Measurements from ENCODE around the gene DLGAP4. TPM values are rescaled to one million over a fixed set of nuclear protein-coding genes. Genes with fewer than 3 reads are reported as not detected.

The DLGAP4 gene
- total and polyA plus RNA-seq, 2 of the 8 experiments (the other 6 are each of a cell fraction or from before 2014, with no cell fraction given), result 41.2 to 57.2 TPM

DNA sequence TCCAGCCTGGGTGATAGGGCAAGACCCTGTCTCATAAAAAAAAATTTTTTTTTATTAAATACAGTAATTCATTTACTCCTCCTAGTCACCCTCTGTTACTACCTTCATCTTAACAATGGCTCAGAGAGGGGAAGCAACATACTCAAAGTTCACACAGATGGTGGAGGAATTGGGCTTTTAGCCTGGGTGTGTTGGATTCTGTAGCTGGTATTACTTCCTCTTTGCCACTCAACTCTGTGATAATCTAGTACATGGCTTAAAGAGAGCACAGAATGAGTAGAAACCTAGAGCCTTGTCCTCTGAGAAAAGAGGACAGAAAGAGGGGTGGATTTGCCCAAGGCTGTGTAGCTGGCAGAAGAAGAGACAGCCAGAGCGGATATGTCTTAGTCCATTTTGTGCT lies 96.6 kb downstream of the DLGAP4 start:
- FAIRE-seq, result no peak
- ChIA-PET POLR2A (ENCODE audit: partially characterized antibody) (no interaction called here), CTCF (ENCODE audit: partially characterized antibody) (interaction anchor here (1.0 to 2.8 kb wide), 6 partner anchors 19 to 206 kb away, joined by 3 to 8 read pairs (median 4); no protein-coding TSS in a partner anchor)

More for the DNA sequence above, 96.6 kb downstream of the DLGAP4 start:
- no peak overlapping the region for H2BK20ac ChIP-seq (ENCODE audit: low read length)
- no peak overlapping the region for H2BK15ac ChIP-seq (ENCODE audit: low read length)
- H3K79me2 ChIP-seq (ENCODE audit: control insufficient read depth in 1 of 2, insufficient read depth in 2 of 2, low read length in 2 of 2), result no peaks in the 10 kb centered on the region
- no peak overlapping the region for H3K18ac ChIP-seq (ENCODE audit: extremely low read depth, low read length)
- WGBS, 2 experiments (ENCODE audit: extremely low coverage in 1 of 2, insufficient coverage in 1 of 2, insufficient read length in 1 of 2, insufficient replicate concordance in 2 of 2, low coverage in 1 of 2, low lambda C conversion rate in 2 of 2, missing lambda C conversion rate in 1 of 2), result 81% methylated on average over 1 of the region's 1 CpG; no CpG with 5 or more reads in 1 of the 2 experiments
- H3K4me3 ChIP-seq (ENCODE audit: extremely low read depth in 1 of 4, insufficient read depth in 2 of 4, low read depth in 3 of 4, low read length in 4 of 4), result no peak overlapping the region
- no peaks in the 10 kb centered on the region for H3K27me3 ChIP-seq (replicated peaks in 1 of 4; ENCODE audit: control insufficient read depth in 3 of 4, extremely low read depth in 1 of 4, insufficient read depth in 3 of 4, low read length in 3 of 4)
- no peaks in the 10 kb centered on the region for H4K20me1 ChIP-seq (replicated peaks in 1 of 2; ENCODE audit: control insufficient read depth in 1 of 2, insufficient read depth in 2 of 2, low read length in 2 of 2)
- H3K23ac ChIP-seq (ENCODE audit: insufficient read length), result no peak overlapping the region
- H2BK12ac ChIP-seq (ENCODE audit: low read depth, low read length), result no peak overlapping the region
- no peak overlapping the region for H2BK120ac ChIP-seq (replicated peaks; ENCODE audit: low read depth, low read length)
- H3K56ac ChIP-seq (replicated peaks; ENCODE audit: insufficient read length, low read depth, low read length), result no peak overlapping the region
- TF ChIP-seq CEBPB (IDR thresholded peaks at IDR 0.05; ENCODE audit: low read depth, low read length) (no peak), GTF2F1 (IDR thresholded peaks at IDR 0.05; ENCODE audit: borderline replicate concordance, low read depth, low read length) (no peak)
- H3K23me2 ChIP-seq (ENCODE audit: low read depth, low read length), result no peaks in the 10 kb centered on the region; the same call in 1 of the 2 replicates
- H4K5ac ChIP-seq (ENCODE audit: insufficient read length, low read depth, low read length), result no peak overlapping the region
- no peak overlapping the region for H2BK5ac ChIP-seq (ENCODE audit: low read depth, low read length)
- no peak overlapping the region for H4K91ac ChIP-seq (replicated peaks; ENCODE audit: insufficient read length, low read length)
- H2AFZ ChIP-seq (ENCODE audit: low read length), result no peak overlapping the region
- no peak overlapping the region for H3K14ac ChIP-seq (ENCODE audit: insufficient read length)
- no peak overlapping the region for H3K4me2 ChIP-seq (ENCODE audit: insufficient read depth in 1 of 2, low read depth in 2 of 2, low read length in 2 of 2)
- H3K36me3 ChIP-seq (ENCODE audit: control insufficient read depth in 2 of 4, insufficient read depth in 4 of 4, low read length in 3 of 4), result no peaks in the 10 kb centered on the region
- no peak overlapping the region for H2AK5ac ChIP-seq (ENCODE audit: low read depth, low read length)
- no peaks in the 10 kb centered on the region for H3K9me3 ChIP-seq (ENCODE audit: insufficient read depth in 2 of 2, low read depth in 1 of 2, low read length in 1 of 2)
- H4K8ac ChIP-seq (ENCODE audit: extremely low read depth, insufficient read depth, low read length), result no peak overlapping the region
- no peak for DNase-seq (ENCODE audit: low read depth in 1 of 2, low spot score in 2 of 2)
- peaks cover 0 to 6% (median 3%) of the 10 kb centered on the region in 4 experiments; a peak in 4 of 7 replicates for H3K4me1 ChIP-seq (replicated peaks in 1 of 4; ENCODE audit: control insufficient read depth in 3 of 4, insufficient read depth in 4 of 4, low read length in 3 of 4)
- H3K4ac ChIP-seq (replicated peaks; ENCODE audit: insufficient read length, low read depth, low read length), result no peak overlapping the region
- H3K79me1 ChIP-seq (ENCODE audit: low read depth, low read length), result no peaks in the 10 kb centered on the region
- H3K27ac ChIP-seq (ENCODE audit: low read depth, low read length), result no peak overlapping the region
- H3K9ac ChIP-seq (replicated peaks in 1 of 4; ENCODE audit: extremely low read depth in 1 of 4, low read depth in 3 of 4, low read length in 3 of 4), result no peak overlapping the region

Data from H1 (cell line).